ENCODE results near the gene BORCS6. TPM values are rescaled to one million over a fixed set of nuclear protein-coding genes. Genes with fewer than 3 reads are reported as not detected.

The BORCS6 gene
- total RNA-seq (2021) (6.4 and 8.0 TPM in 2 replicates), Bru-seq, nascent RNA (percentile 36 among the genes with signal in this experiment), BruChase-seq, experiment 1, labeled RNA remaining after a 2-hour chase (percentile 42 among the genes with signal in this experiment), BruChase-seq, experiment 2, labeled RNA remaining after a 6-hour chase (percentile 51 among the genes with signal in this experiment)
- long read RNA-seq, transcript BORCS6-201 (1 exons, 2,575 nt): major isoform, 19 of 19 reads
- long read RNA-seq, partial matches to known transcripts: 0 of 19 reads
- long read RNA-seq, other reads (novel, unspliced or antisense): 0 of 19 reads

GRCh38 chr17:8189711-8190477 is at the start of gene BORCS6:
Gene BORCS6 (minus strand): TSS chr17:8190180. CDS start chr17:8190140, 40 bp downstream.
- Histone ChIP-seq H3K36me3 (ENCODE audit: low read depth) (no peaks in the 10 kb centered on the region), H3K4me1 (replicated peaks; ENCODE audit: insufficient read depth) (peaks cover 12% of the 10 kb centered on the region), H3K9me3 (ENCODE audit: insufficient read depth, low read depth) (no peaks in the 10 kb centered on the region), H3K27ac (no peak within 1 kb of the TSS), H4K20me1 (ENCODE audit: insufficient read depth) (0 out of 2 replicates have a peak, but pooled peaks cover 3% of the 10 kb centered on the region), H3K4me3 (peak within 1 kb of the TSS; percentile 86), H3K27me3 (ENCODE audit: insufficient read depth, low read depth) (no peaks in the 10 kb centered on the region), H3F3A (ENCODE audit: insufficient read depth, low read depth) (peaks cover 24% of the 10 kb centered on the region), H3K79me2 (ENCODE audit: low read depth) (peaks cover 11% of the 10 kb centered on the region), H2AFZ (peak within 1 kb of the TSS; percentile 86), H3K9me2 (ENCODE audit: insufficient read depth) (no peaks in the 10 kb centered on the region), H3K4me2 (peak within 1 kb of the TSS; percentile 85)
- TSS peak; percentile 32 for BruUV-seq (replicated peaks)
- ChIA-PET CTCF (interaction anchor here (0.6 to 1.2 kb wide), 5 partner anchors 9 to 111 kb away, joined by 3 to 13 read pairs (median 3); partner anchors contain the start of genes HES7 and SLC25A35), POLR2A (ENCODE audit: unreplicated experiment) (interaction anchor here (0.5 to 0.7 kb wide), 8 partner anchors 11 to 158 kb away, joined by 3 to 20 read pairs (median 8); partner anchors contain the start of genes AURKB and PER1)
- peak; percentile 90 to 96 for DNase-seq
- intact Hi-C loops (cut with micrococcal nuclease; ENCODE audit: unreplicated experiment): loop anchor here (1.0 to 10.0 kb wide), 2 partner anchors 110 to 195 kb away; partner anchors contain the start of gene RPL26
- TF ChIP-seq EZH2 (IDR thresholded peaks at IDR 0.05; ENCODE audit: low read depth): no peak
- TF ChIP-seq CTCF (conservative IDR thresholded peaks at IDR 0.05): no peak

- Histone ChIP-seq H3K4me1 (replicated peaks; ENCODE audit: insufficient read depth) (no peaks in the 10 kb centered on the region), H3K27me3 (ENCODE audit: insufficient read depth, low read depth) (no peaks in the 10 kb centered on the region), H3K9me3 (ENCODE audit: insufficient read depth, low read depth) (no peaks in the 10 kb centered on the region), H2AFZ (no peak overlapping the region), H3K9me2 (ENCODE audit: insufficient read depth) (no peaks in the 10 kb centered on the region), H3K36me3 (ENCODE audit: low read depth) (no peaks in the 10 kb centered on the region), H3K79me2 (ENCODE audit: low read depth) (no peaks in the 10 kb centered on the region), H3K27ac (no peak overlapping the region), H3K4me2 (no peak overlapping the region), H3F3A (ENCODE audit: insufficient read depth, low read depth) (no peaks in the 10 kb centered on the region), H3K4me3 (no peak overlapping the region), H4K20me1 (ENCODE audit: insufficient read depth) (no peaks in the 10 kb centered on the region)
- no TSS peak for BruUV-seq (replicated peaks)
- intact Hi-C loops (cut with micrococcal nuclease; ENCODE audit: unreplicated experiment): no loop called here
- CTCF ChIA-PET: no interaction called here
- DNase-seq: no peak
- TF ChIP-seq EZH2 (IDR thresholded peaks at IDR 0.05; ENCODE audit: low read depth) (no peak), CTCF (conservative IDR thresholded peaks at IDR 0.05) (no peak)
- POLR2A ChIA-PET (ENCODE audit: unreplicated experiment): no interaction called here
Measured at GRCh38 chr17:8237886-8238285, 47.9 kb upstream of the BORCS6 start.

GRCh38 chr17:8237175-8237574 is 47.2 kb upstream of the BORCS6 start:
- no peaks in the 10 kb centered on the region for H4K20me1 ChIP-seq (ENCODE audit: insufficient read depth)
- no peak overlapping the region for H3K4me3 ChIP-seq
- intact Hi-C loops (cut with micrococcal nuclease; ENCODE audit: unreplicated experiment): no loop called here
- H3F3A ChIP-seq (ENCODE audit: insufficient read depth, low read depth): no peaks in the 10 kb centered on the region
- no peaks in the 10 kb centered on the region for H3K4me1 ChIP-seq (replicated peaks; ENCODE audit: insufficient read depth)
- H3K9me3 ChIP-seq (ENCODE audit: insufficient read depth, low read depth): no peaks in the 10 kb centered on the region
- ChIA-PET POLR2A (ENCODE audit: unreplicated experiment) (no interaction called here), CTCF (no interaction called here)
- no peak overlapping the region for H3K4me2 ChIP-seq
- TF ChIP-seq EZH2 (IDR thresholded peaks at IDR 0.05; ENCODE audit: low read depth) (no peak), CTCF (conservative IDR thresholded peaks at IDR 0.05) (no peak)
- no peak for DNase-seq
- BruUV-seq (replicated peaks): no TSS peak
- H3K27ac ChIP-seq: no peak overlapping the region
- H3K9me2 ChIP-seq (ENCODE audit: insufficient read depth): no peaks in the 10 kb centered on the region
- no peaks in the 10 kb centered on the region for H3K27me3 ChIP-seq (ENCODE audit: insufficient read depth, low read depth)
- no peaks in the 10 kb centered on the region for H3K79me2 ChIP-seq (ENCODE audit: low read depth)
- H3K36me3 ChIP-seq (ENCODE audit: low read depth): no peaks in the 10 kb centered on the region
- no peak overlapping the region for H2AFZ ChIP-seq

Measured in PC-9 (cell line).